Hindlimb muscle (tissue), 1 donor: ENCODE measurements around the gene P2RX1. TPM values are rescaled to one million over a fixed set of nuclear protein-coding genes. Genes with fewer than 3 reads are reported as not detected.

Source experiments
- DNase-seq: peaks from one replicate; pipeline ENCODE4 v3.0.0-alpha.2; 2013
- polyA plus RNA-seq: library from polyadenylated mRNA; unstranded; fragments of 120-200 nt; gene quantifications from one replicate; pipeline ENCODE4 v1.2.1, GENCODE V29; 2013; ENCODE audit not compliant: insufficient read length

The P2RX1 gene
- polyA plus RNA-seq, 1 donor, result 4.5 TPM

DNA sequence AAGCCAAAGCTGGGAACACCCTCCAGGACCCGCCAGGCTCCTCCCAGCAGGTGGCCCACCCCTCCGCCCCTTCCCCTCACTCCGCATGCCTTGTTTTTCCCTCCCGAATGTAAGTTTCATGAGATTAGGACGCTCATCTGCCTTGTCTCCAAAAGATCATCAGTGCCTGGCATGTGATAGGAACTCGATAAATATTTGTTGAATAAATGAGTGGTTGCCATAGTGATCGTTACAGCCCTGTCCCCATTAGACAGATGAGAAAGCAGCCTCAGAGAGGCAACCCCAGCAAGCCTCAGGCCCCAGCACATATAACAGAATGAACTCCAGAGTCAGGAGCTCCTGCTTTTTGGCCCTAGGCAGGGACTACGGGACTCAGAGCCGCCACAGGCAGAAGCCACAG is 28.5 kb downstream of the P2RX1 start:
- DNase-seq, result no peak

GRCh38 chr17:3887394-3887793 is 28.9 kb downstream of the P2RX1 start:
- DNase-seq, result no peak

- no peak for DNase-seq
Observed at GRCh38 chr17:3886776-3887175, 29.5 kb downstream of the P2RX1 start.

DNA sequence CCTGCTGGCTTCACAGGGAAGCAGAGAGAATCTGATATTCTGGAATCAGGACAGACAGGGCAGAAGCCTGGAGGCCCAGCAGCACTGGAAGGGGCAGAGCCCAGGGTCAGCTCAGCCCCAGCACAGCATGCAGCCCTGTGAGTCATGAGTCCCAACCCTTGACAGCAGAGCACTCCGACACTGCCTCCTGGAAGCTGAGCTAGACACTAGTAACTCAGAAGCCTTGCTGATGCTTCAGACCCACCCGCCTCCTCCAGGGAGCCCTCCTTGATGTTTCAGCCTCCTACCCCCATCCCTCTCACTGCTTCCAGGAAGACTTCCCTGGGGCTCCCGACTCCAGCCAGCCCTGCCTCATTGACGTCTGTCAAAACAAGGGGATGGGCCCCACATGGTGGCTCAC is 30.3 kb downstream of the P2RX1 start:
- DNase-seq, result no peak

GRCh38 chr17:3885271-3885670 is 31.0 kb downstream of the P2RX1 start:
- DNase-seq, result no peak

- DNase-seq, result no peak
Observed at GRCh38 chr17:3884188-3884587, 32.1 kb downstream of the P2RX1 start.

DNA sequence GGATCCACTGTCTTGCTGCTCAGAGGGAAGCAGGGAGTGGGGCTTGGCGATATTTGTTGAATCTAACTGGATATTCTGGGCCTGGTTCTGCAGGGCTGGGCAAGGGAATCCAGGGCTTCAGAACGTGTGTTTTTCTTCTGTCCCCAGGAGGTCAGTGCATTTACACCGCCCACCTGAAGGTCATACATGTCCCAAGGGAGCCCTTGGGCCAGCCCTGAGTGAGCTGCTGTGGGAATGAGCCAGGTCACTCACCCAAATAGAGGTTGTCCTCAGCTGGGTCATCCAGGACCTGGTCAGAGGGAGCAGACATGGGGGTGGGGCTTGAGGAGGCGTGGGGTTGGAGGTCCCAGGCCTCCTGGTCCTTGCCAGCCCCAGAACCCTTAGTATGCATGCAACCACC is 34.0 kb downstream of the P2RX1 start:
- no peak for DNase-seq

DNA sequence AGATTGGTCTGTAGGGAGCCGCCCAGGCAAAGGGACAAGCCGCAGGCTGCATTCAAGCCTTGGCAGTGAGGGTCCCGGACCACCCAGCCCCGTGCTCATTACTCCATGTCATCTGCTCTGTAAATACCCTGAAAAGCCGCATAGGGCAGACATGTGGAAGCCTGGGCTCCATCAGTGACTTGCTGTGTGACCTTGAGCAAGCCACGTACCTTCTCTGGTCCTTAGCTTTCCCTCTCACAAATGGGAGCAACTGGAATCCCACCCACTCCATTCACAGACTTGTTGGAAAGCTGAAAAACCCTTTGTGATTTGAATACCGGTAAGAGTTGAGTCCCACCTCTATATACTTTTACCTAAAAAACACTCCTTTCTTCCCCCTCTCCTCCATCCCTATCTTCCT is 35.3 kb downstream of the P2RX1 start:
- no peak for DNase-seq

DNA sequence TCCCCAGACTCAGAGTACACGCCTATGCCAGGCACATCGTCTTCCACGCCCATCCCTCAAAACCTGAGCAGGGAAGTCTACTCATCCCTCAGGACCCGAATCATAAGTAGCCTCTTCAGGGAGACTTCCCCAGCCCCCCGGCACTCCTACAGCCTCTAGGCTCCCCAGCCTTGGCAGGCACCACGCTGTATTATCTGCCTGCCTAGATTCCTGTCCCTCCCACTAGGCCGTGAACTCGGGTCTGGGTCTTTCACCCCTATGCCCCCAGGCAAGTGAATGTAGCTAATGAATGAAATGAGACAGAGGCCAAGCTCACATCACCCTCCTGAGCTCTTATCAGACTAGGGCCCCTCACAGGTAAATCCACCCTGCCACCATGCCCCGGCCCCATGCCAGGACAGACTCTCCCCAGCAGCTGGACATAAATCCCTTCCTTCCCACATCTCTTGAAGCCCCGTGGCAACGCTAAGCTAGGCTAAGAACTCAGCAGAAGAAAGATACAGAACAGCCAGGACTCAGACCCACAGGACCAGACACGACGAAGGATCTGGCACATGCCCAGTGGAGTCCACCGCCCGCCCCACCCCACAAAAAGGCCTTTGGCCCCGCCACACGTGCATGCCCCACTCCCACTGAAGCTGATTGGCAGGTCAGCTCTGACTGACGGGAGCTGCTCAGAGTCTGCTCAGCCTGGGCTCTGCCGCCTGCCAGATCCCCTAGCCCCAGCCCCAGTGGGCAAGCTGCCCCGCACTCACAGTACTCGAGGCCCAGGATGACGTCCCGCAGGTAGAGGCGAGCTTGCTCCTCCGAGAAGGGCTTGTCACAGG is 36.5 kb downstream of the P2RX1 start:
- no peak for DNase-seq

DNA sequence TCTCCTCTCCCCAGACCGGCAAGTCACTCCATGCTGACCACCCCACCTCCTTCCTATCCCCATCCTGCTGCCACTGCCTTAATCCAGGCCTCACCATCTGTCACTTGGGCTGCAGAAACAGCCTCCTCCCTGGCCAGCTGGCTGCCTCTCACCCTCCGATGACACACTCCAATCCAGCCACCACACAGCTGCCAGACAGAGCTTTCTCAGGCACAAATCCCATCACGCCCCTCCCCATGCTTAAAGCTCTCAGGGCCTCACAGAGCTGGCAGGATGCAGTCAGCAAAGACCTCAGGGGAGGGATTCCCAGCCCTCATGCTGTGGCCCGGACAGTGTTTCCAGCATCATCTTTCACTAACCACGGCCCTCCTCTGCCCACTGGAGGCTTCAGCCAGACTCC is 37.1 kb downstream of the P2RX1 start:
- DNase-seq, result no peak

DNA sequence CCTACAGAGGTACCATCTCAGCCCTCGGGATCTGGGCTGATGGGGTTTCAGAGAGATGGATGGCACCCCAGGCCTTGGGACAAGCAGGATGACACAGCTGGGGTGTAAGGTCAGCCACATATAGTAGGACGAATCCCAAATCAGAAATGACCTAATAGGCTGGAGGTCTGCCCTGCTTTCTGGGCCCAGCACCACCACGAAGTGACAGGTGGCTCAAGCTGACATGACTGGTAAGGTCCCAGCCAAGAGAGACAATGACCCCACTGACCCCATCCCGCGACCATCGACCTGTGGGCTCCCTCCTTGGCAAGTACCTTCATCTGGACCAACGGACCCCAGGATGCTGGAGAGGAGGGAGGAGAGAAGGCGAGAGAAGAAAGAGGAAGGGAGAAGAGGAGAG is 39.0 kb downstream of the P2RX1 start:
- no peak for DNase-seq

DNA sequence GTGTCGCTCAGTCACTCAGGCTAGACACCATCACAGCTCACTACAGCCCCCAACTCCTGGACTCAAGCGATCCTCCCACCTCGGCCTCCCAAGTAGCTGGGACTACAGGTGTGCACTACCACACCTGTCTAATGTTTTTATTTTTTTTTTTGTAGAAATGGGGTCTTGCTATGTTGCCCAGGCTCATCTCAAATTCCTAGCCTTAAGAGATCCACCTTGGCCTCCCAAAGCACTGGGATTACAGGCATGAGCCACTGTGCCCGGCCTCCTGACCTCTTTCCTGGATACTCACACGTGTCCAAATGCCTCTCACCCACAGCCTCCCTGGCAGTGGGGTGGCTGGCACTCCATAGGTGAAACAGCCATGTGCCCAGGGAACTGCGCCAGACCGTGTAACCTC is 40.9 kb downstream of the P2RX1 start:
- no peak for DNase-seq

DNA sequence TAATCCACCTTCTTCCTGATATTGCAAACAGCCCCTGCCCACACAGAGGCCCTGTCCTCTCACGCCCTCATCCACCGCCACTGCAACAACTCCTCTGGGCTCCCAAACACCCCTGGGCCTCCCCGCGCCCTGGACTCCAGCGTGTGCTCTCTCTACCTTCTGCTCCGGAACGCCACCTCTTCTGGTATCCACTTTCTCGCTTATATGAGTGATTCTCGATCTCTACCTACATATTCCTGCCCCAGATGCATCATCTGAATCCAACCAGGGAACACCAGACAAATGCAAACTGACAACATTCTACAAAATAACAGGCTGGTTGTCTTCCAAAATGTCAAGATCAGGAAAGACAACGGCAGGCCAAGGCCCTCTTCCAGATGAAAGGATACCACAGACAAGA is 42.4 kb downstream of the P2RX1 start:
- DNase-seq, result no peak

DNA sequence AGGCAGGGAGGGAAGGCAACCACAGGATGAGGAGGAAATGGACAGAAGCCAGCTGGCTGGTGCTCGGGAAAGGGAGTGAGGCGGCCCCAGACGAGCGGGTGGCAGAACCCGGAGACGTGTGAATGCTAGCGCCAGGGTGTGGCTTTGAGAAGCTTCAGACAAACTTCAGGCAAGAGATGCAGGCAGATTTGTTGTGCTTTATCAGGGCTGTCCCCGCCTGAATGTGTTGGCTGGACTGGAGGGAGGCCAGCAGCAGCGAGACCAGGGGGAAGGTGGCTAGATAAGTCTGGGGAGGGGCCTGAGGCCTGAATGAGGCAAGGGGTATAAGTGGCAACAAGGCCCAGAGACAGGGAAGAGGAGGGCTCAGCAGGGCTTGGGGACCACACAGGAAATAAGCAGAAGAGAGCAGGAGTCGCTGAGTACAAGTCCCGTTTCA is 45.4 kb downstream of the P2RX1 start:
- DNase-seq, result no peak

GRCh38 chr17:3867606-3868005 is 48.7 kb downstream of the P2RX1 start:
- no peak for DNase-seq

- DNase-seq, result no peak
Observed at GRCh38 chr17:3867106-3867505, 49.2 kb downstream of the P2RX1 start.

GRCh38 chr17:3866276-3866675 is 50.0 kb downstream of the P2RX1 start:
- no peak for DNase-seq

DNA sequence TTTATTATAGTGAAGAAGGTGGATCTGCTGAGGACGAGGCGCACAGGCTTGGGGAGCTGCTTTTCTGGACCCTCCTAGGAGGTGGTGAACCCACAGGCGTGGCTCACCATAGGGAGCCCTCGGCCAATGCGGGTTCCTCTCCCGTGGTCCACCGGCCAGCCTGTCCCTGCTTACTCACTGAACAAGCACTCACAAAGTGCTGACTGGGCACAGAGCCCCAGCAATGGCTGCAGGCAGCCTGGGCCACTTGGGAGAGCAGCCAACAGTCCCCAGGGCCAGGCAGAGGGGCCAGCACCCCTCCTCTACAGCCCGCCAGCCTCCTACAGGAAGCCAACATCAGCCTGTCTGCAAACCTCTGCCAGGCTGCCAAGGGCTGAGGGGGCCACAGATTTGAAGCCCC is 51.1 kb downstream of the P2RX1 start:
- no peak for DNase-seq

DNA sequence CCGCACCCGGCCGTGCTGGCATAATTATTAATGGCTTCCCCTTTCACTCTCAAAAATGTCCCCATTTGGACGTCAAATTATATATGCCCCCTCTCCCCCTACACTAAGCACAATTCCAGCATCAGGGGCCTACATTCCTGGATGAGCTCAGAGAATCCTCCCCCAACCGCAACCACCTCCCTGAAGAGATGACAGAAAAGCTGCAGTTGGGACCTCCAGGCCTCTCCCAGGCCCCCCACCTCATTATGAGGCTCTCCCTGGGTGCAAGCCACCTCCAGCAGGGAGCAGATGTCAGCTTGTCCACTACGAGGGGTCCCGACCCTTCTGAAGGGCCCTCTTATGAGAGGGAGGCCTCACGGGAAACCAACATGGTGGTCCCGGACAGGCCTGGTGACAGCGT is 51.7 kb downstream of the P2RX1 start:
- DNase-seq, result no peak

DNA sequence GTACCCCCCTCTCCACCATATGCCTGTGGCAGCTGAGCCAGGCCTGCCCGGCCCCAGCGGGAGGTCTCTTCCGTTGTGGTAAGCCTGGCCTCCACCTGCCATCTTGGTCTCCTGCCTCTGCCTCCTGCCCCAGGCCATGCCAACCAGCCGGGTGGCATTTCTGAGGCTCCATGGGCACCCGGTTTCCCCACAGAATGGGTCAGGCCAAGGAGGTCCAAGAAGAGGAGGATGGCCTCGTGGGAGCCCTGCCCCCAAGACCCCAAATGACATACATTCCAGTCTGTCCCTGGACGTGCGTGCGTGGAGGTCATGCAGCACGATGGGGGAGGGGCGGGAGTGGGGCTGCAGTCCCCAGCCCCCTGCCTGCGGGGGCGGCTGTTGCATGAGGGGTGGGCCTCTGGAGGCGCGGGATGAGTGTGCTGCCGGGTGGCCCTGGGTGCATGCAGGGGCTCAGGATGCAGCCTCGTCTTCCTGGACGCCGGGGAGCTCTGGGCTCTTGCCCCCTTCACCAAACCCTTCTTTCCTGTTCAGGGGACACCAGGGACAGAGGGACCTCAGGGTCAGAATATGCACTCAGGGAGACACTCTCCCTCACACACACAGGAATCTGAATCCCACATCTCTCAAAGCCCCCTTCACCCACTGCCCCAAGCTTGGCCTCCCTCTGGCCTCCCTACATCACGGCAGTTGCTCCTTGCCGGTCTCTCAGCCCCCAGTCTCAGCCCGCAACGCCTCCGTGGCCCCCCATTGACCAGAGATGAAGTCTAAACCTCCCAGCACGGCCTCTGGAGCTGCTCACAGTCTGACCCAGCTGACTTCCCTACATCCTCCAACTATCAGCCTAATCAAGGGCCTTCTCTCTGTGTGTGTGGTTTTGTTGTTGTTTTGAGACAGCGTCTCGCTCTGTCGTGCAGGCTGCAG is 54.2 kb downstream of the P2RX1 start:
- no peak for DNase-seq

GRCh38 chr17:3860939-3861700 is 55.1 kb downstream of the P2RX1 start:
- DNase-seq, result no peak

DNA sequence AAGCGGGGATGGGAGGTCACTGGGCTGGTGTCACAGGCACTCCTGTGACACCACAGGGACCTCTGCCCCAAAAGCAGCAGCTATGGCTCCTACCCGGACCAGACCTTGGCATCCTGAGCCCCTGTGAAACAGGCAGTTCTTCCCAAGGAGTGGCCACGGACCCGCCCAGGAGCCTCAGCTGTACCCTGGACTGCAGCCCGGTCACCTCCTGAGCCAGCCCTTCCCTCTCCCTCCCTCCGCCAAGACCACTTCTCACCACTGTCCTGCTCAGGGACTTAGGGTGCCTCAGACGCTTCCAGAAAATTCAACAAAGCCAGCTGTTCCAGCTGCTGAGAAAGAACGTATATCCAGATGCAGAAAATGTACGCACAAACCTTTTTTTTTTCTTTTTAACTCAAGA is 56.3 kb downstream of the P2RX1 start:
- DNase-seq, result peak; percentile 76
